ENCODE data around the gene RANGAP1. TPM values are rescaled to one million over a fixed set of nuclear protein-coding genes. Genes with fewer than 3 reads are reported as not detected.

RANGAP1 gene
- total RNA-seq (2014; rRNA removed; shearing (Covaris generic)), result 189 and 198 TPM in 2 replicates
- polyA plus RNA-seq (2015; cell fraction: cytosol; rRNA removed), result 116 and 127 TPM in 2 replicates
- polyA plus RNA-seq (2015; cell fraction: nucleus; rRNA removed), result 256 and 270 TPM in 2 replicates

GRCh38 chr22:41285820-41286638 lies at the start of gene RANGAP1:
Gene RANGAP1, minus strand, starts transcription at chr22:41286187. Its CDS starts 5,143 bp downstream, at chr22:41281044.
- peak; percentile 99 for DNase-seq (ENCODE audit: low read depth)

GRCh38 chr22:41334951-41335635 lies 49.1 kb upstream of the RANGAP1 start:
- no peak for DNase-seq (ENCODE audit: low read depth)

- no peak for DNase-seq (ENCODE audit: low read depth)
Observed at GRCh38 chr22:41334215-41334614, 48.2 kb upstream of the RANGAP1 start.

- DNase-seq (ENCODE audit: low read depth), result no peak
Observed at GRCh38 chr22:41333806-41334205, 47.8 kb upstream of the RANGAP1 start.

- no peak for DNase-seq (ENCODE audit: low read depth)
Observed at GRCh38 chr22:41332217-41332939, 46.4 kb upstream of the RANGAP1 start.

GRCh38 chr22:41330169-41330568 lies 44.2 kb upstream of the RANGAP1 start:
- DNase-seq (ENCODE audit: low read depth), result no peak

- peak; percentile 57 for DNase-seq (ENCODE audit: low read depth)
Observed at GRCh38 chr22:41327124-41327523, 41.1 kb upstream of the RANGAP1 start.

GRCh38 chr22:41324821-41325528 lies 39.0 kb upstream of the RANGAP1 start:
- DNase-seq (ENCODE audit: low read depth), result no peak

- DNase-seq (ENCODE audit: low read depth), result no peak
Observed at GRCh38 chr22:41320416-41321240, 34.6 kb upstream of the RANGAP1 start.

- no peak for DNase-seq (ENCODE audit: low read depth)
Observed at GRCh38 chr22:41315586-41315985, 29.6 kb upstream of the RANGAP1 start.

GRCh38 chr22:41314821-41315220 lies 28.8 kb upstream of the RANGAP1 start:
- DNase-seq (ENCODE audit: low read depth), result no peak

- no peak for DNase-seq (ENCODE audit: low read depth)
Observed at GRCh38 chr22:41311487-41311886, 25.5 kb upstream of the RANGAP1 start.

GRCh38 chr22:41310336-41310735 lies 24.3 kb upstream of the RANGAP1 start:
- no peak for DNase-seq (ENCODE audit: low read depth)

- DNase-seq (ENCODE audit: low read depth), result no peak
Observed at GRCh38 chr22:41308544-41308947, 22.6 kb upstream of the RANGAP1 start.

GRCh38 chr22:41308054-41308453 lies 22.1 kb upstream of the RANGAP1 start:
- no peak for DNase-seq (ENCODE audit: low read depth)

GRCh38 chr22:41305646-41306045 lies 19.7 kb upstream of the RANGAP1 start:
- peak; percentile 88 for DNase-seq (ENCODE audit: low read depth)

GRCh38 chr22:41302811-41303210 lies 16.8 kb upstream of the RANGAP1 start:
- no peak for DNase-seq (ENCODE audit: low read depth)

- no peak for DNase-seq (ENCODE audit: low read depth)
Observed at GRCh38 chr22:41302021-41302767, 16.2 kb upstream of the RANGAP1 start.
